H9 (cell line): ENCODE results near the gene TLR6. TPM values are rescaled to one million over a fixed set of nuclear protein-coding genes. Genes with fewer than 3 reads are reported as not detected.

Experiments
- DNase-seq: peaks from one replicate; pipeline ENCODE4 v3.0.0-alpha.2; 2017
- H2AFZ ChIP-seq: one replicate; pipeline ENCODE4 v1.6.1; 2013; ENCODE audit warnings: mild to moderate bottlenecking, low read length, control low read depth, moderate library complexity
- H2AK5ac ChIP-seq: 2 replicates; pipeline ENCODE4 v1.6.1; 2013; ENCODE audit warnings: low read length, control low read depth, mixed read lengths; ENCODE audit not compliant: insufficient read length
- H2BK120ac ChIP-seq: one replicate; pipeline ENCODE4 v1.6.1; 2013; ENCODE audit warnings: low read depth, mild to moderate bottlenecking, low read length, control low read depth, inconsistent platforms; ENCODE audit not compliant: poor library complexity, severe bottlenecking
- H2BK12ac ChIP-seq: 2 replicates; pipeline ENCODE4 v1.6.1; 2013; ENCODE audit warnings: low read length, control low read depth, mixed read lengths, low read depth; ENCODE audit not compliant: insufficient read length
- H2BK15ac ChIP-seq: 2 replicates; pipeline ENCODE4 v1.6.1; 2013; ENCODE audit warnings: low read depth, low read length, control low read depth
- H2BK20ac ChIP-seq: one replicate; pipeline ENCODE4 v1.6.1; 2013; ENCODE audit warnings: low read depth, mild to moderate bottlenecking, low read length, control low read depth, inconsistent platforms; ENCODE audit not compliant: poor library complexity, severe bottlenecking
- H2BK5ac ChIP-seq: 2 replicates; pipeline ENCODE4 v1.6.1; 2013; ENCODE audit warnings: low read length, control low read depth, mixed read lengths; ENCODE audit not compliant: insufficient read length
- H3K14ac ChIP-seq: 2 replicates; pipeline ENCODE4 v1.6.1; 2013; ENCODE audit warnings: low read length, control low read depth; ENCODE audit not compliant: insufficient read depth
- H3K18ac ChIP-seq: 2 replicates; pipeline ENCODE4 v1.6.1; 2013; ENCODE audit warnings: low read depth, mild to moderate bottlenecking, mixed read lengths, low read length, control low read depth; ENCODE audit not compliant: insufficient read length
- H3K23ac ChIP-seq: 2 replicates; pipeline ENCODE4 v1.6.1; 2013; ENCODE audit warnings: low read length, control low read depth, mixed read lengths, low read depth; ENCODE audit not compliant: insufficient read length
- H3K23me2 ChIP-seq: 2 replicates; pipeline ENCODE4 v1.6.1; 2013; ENCODE audit warnings: low read depth, mild to moderate bottlenecking, mixed read lengths, low read length, control low read depth; ENCODE audit not compliant: insufficient read length, poor library complexity, severe bottlenecking
- H3K27ac ChIP-seq: 2 replicates; pipeline ENCODE4 v1.5.1; 2013; ENCODE audit warnings: low read length, control low read depth, mixed read lengths, low read depth; ENCODE audit not compliant: insufficient read length
- H3K27me3 ChIP-seq: 2 replicates; pipeline ENCODE4 v1.6.1; 2013; ENCODE audit warnings: low read length, control low read depth, inconsistent platforms; ENCODE audit not compliant: insufficient read depth
- H3K4ac ChIP-seq: 2 replicates; pipeline ENCODE4 v1.6.1; 2013; ENCODE audit warnings: low read depth, mild to moderate bottlenecking, control low read depth, inconsistent platforms, low read length, moderate library complexity
- H3K4me1 ChIP-seq: 2 replicates; pipeline ENCODE4 v1.6.1; 2013; ENCODE audit warnings: low read length, control low read depth, inconsistent platforms; ENCODE audit not compliant: insufficient read depth
- H3K4me2 ChIP-seq: 2 replicates; pipeline ENCODE4 v1.6.1; 2013; ENCODE audit warnings: low read length, control low read depth, mixed read lengths; ENCODE audit not compliant: insufficient read length, insufficient read depth
- H3K56ac ChIP-seq: 2 replicates; pipeline ENCODE4 v1.6.1; 2013; ENCODE audit warnings: low read depth, mild to moderate bottlenecking, mixed read lengths, low read length, control low read depth; ENCODE audit not compliant: insufficient read length
- H3K79me1 ChIP-seq: 2 replicates; pipeline ENCODE4 v1.6.1; 2013; ENCODE audit warnings: low read depth, mild to moderate bottlenecking, moderate library complexity, low read length, control low read depth, inconsistent platforms; ENCODE audit not compliant: insufficient read depth, poor library complexity, severe bottlenecking
- H3K79me2 ChIP-seq: 2 replicates; pipeline ENCODE4 v1.6.1; 2013; ENCODE audit warnings: low read length, control low read depth, inconsistent platforms; ENCODE audit not compliant: insufficient read depth
- H3K9ac ChIP-seq: 2 replicates; pipeline ENCODE4 v1.6.1; 2013; ENCODE audit warnings: low read length, control low read depth, mixed read lengths; ENCODE audit not compliant: insufficient read length; ENCODE audit errors: extremely low read depth
- H3K9me3 ChIP-seq: one replicate; pipeline ENCODE4 v1.6.1; 2013; ENCODE audit warnings: low read depth, low read length, inconsistent platforms; ENCODE audit not compliant: control insufficient read depth
- H3T11ph ChIP-seq: one replicate; pipeline ENCODE4 v1.6.1; 2013; ENCODE audit warnings: mild to moderate bottlenecking, low read length, control low read depth, inconsistent platforms
- H4K20me1 ChIP-seq: one replicate; pipeline ENCODE4 v1.6.1; 2013; ENCODE audit not compliant: control insufficient read depth, insufficient read length, insufficient read depth
- H4K5ac ChIP-seq: 2 replicates; pipeline ENCODE4 v1.6.1; 2013; ENCODE audit warnings: low read depth, mild to moderate bottlenecking, mixed read lengths, low read length, control low read depth; ENCODE audit not compliant: insufficient read length
- H4K8ac ChIP-seq: replicated peaks from 2 replicates; pipeline ENCODE4 v1.6.1; 2013; ENCODE audit warnings: low read length, control low read depth, mixed read lengths, low read depth; ENCODE audit not compliant: insufficient read length
- H4K91ac ChIP-seq: 2 replicates; pipeline ENCODE4 v1.6.1; 2013; ENCODE audit warnings: low read depth, mild to moderate bottlenecking, moderate library complexity, mixed read lengths, low read length, control low read depth; ENCODE audit not compliant: insufficient read length
- H3K27ac Mint-ChIP-seq, 3 experiments: 2 replicates in 2 of 3; 3 replicates in 1 of 3; pipeline ENCODE4 v1.8.0; 2020 to 2021; ENCODE audit warnings: mixed read lengths in 3 of 3, mild to moderate bottlenecking in 1 of 3, moderate library complexity in 1 of 3
- H3K27me3 Mint-ChIP-seq: 2 replicates; pipeline ENCODE4 v1.8.0; 2021; ENCODE audit warnings: low read depth, mild to moderate bottlenecking, moderate library complexity, mixed read lengths
- H3K36me3 Mint-ChIP-seq, 3 experiments: 2 replicates in 2 of 3; 3 replicates in 1 of 3; pipeline ENCODE4 v1.8.0; 2020 to 2021; ENCODE audit warnings: low read depth in 3 of 3, mixed read lengths in 3 of 3; ENCODE audit not compliant: insufficient read depth in 1 of 3
- H3K4me1 Mint-ChIP-seq, 2 experiments: 2 replicates each; pipeline ENCODE4 v1.8.0; 2020; ENCODE audit warnings: mixed read lengths in 2 of 2
- H3K4me3 Mint-ChIP-seq, 2 experiments: 2 replicates in 1 of 2; 3 replicates in 1 of 2; pipeline ENCODE4 v1.8.0; 2020 to 2021; ENCODE audit warnings: mild to moderate bottlenecking in 2 of 2, mixed read lengths in 2 of 2, moderate library complexity in 1 of 2
- H3K9me3 Mint-ChIP-seq, 2 experiments: 2 replicates in 1 of 2; 3 replicates in 1 of 2; pipeline ENCODE4 v1.8.0; 2020; ENCODE audit warnings: mild to moderate bottlenecking in 2 of 2, mixed read lengths in 2 of 2, moderate library complexity in 1 of 2
- CTCF ChIP-seq: fragments of 200-600 bp; sonication (generic); conservative IDR thresholded peaks from 3 replicates; pipeline ENCODE4 v1.8.0; 2021; ENCODE audit warnings: antibody characterized with exemption, mild to moderate bottlenecking
- WGBS: extraction: QIAGEN DNeasy Blood & Tissue Kit; methylation state at CpG from one replicate; pipeline ENCODE4 v1.1.7; 2013; ENCODE audit warnings: missing lambda C conversion rate, low lambda C conversion rate, mixed read lengths; ENCODE audit not compliant: insufficient read length; ENCODE audit errors: extremely low coverage; 5-methylcytosine and 5-hydroxymethylcytosine counted together
- total RNA-seq: library from RNA; stranded (reverse); gene quantifications from 2 replicates; pipeline ENCODE4 v1.2.1, GENCODE V29; 2021

TLR6 gene
- total RNA-seq, 1 experiment from 2014 or later: 0.11 TPM

- Histone ChIP-seq H3K27me3 (no peaks in the 10 kb centered on the region), H3K27ac (no peak overlapping the region), H3T11ph (no peak overlapping the region), H2BK15ac (no peak overlapping the region), H4K8ac (no peak overlapping the region), H2BK20ac (no peak overlapping the region), H3K79me1 (no peaks in the 10 kb centered on the region), H3K4ac (no peak overlapping the region), H2AK5ac (no peak overlapping the region), H3K18ac (no peak overlapping the region), H3K9me3 (no peaks in the 10 kb centered on the region), H2AFZ (no peak overlapping the region), H2BK5ac (no peak overlapping the region), H3K79me2 (no peaks in the 10 kb centered on the region), H3K14ac (no peak overlapping the region), H4K20me1 (no peaks in the 10 kb centered on the region), H3K23me2 (no peaks in the 10 kb centered on the region), H3K23ac (no peak overlapping the region), H2BK120ac (no peak overlapping the region), H3K56ac (no peak overlapping the region), H2BK12ac (no peak overlapping the region), H3K4me2 (no peak overlapping the region), H3K9ac (no peak overlapping the region), H4K5ac (no peak overlapping the region), H4K91ac (no peak overlapping the region), H3K4me1 (no peaks in the 10 kb centered on the region)
- H3K4me1 Mint-ChIP-seq: no peaks in the 10 kb centered on the region
- DNase-seq: no peak
- WGBS: no CpG with 5 or more reads among the region's 5 CpGs
- no peaks in the 10 kb centered on the region; a peak in 2 of 7 replicates for H3K36me3 Mint-ChIP-seq
- H3K9me3 Mint-ChIP-seq: no peaks in the 10 kb centered on the region; a peak in 2 of 5 replicates
- no peak overlapping the region for H3K4me3 Mint-ChIP-seq
- no peaks in the 10 kb centered on the region for H3K27me3 Mint-ChIP-seq
- H3K27ac Mint-ChIP-seq: no peak overlapping the region
- no peak for TF ChIP-seq CTCF
These were observed 27.4 kb downstream of the TLR6 start for GRCh38 chr4:38829237-38829636.
